Stomach (tissue), 4 donors: ENCODE results near the gene TRPC3.
"Not testable (repeated sequence)": the region's sequence is repeated elsewhere in the genome, so short reads cannot be mapped to it uniquely, and the experiment has no call there.

Experiments used
- EP300 ChIP-seq: sonication (generic); formaldehyde crosslinking; IDR thresholded peaks from one replicate; pipeline ENCODE4 v1.6.1; 2017; ENCODE audit warnings: antibody characterized with exemption
- POLR2A ChIP-seq, 4 donors: fragments of 450-650 bp; IDR thresholded peaks; one replicate each; pipeline ENCODE4 v1.6.1; 2016; ENCODE audit warnings: antibody characterized with exemption in 4 of 4, control low read depth in 2 of 4, mild to moderate bottlenecking in 1 of 4, moderate library complexity in 1 of 4
- POLR2AphosphoS5 ChIP-seq, 3 donors: sonication (generic); formaldehyde crosslinking; IDR thresholded peaks; one replicate each; pipeline ENCODE4 v1.6.1; 2016; ENCODE audit warnings: antibody characterized with exemption in 3 of 3
- TF ChIP-seq, protein P1 (sequence below), 7 experiments: fragments of 450-650 bp in 4 of 7; fragments of 200-600 bp in 3 of 7; sonication (generic) in 3 of 7; IDR thresholded peaks; one replicate each; pipeline ENCODE4 v1.5.1; 2016 to 2019; ENCODE audit warnings: antibody characterized with exemption in 7 of 7, control low read depth in 2 of 7, mild to moderate bottlenecking in 1 of 7

GRCh38 chr4:121926490-121926889 is 25.4 kb downstream of the TRPC3 start:
- TF ChIP-seq, protein P1, sequence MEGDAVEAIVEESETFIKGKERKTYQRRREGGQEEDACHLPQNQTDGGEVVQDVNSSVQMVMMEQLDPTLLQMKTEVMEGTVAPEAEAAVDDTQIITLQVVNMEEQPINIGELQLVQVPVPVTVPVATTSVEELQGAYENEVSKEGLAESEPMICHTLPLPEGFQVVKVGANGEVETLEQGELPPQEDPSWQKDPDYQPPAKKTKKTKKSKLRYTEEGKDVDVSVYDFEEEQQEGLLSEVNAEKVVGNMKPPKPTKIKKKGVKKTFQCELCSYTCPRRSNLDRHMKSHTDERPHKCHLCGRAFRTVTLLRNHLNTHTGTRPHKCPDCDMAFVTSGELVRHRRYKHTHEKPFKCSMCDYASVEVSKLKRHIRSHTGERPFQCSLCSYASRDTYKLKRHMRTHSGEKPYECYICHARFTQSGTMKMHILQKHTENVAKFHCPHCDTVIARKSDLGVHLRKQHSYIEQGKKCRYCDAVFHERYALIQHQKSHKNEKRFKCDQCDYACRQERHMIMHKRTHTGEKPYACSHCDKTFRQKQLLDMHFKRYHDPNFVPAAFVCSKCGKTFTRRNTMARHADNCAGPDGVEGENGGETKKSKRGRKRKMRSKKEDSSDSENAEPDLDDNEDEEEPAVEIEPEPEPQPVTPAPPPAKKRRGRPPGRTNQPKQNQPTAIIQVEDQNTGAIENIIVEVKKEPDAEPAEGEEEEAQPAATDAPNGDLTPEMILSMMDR (IDR thresholded peaks at IDR 0.05): not testable (repeated sequence)
- TF ChIP-seq POLR2AphosphoS5 (IDR thresholded peaks at IDR 0.05); EP300; POLR2A (IDR thresholded peaks at IDR 0.05): not testable (repeated sequence)
